GM23338 (cell line): ENCODE measurements around the gene RAC3. TPM values are rescaled to one million over a fixed set of nuclear protein-coding genes. Genes with fewer than 3 reads are reported as not detected.

ENCODE experiments used
- EZH2phosphoT487 ChIP-seq: fragments of 200-600 bp; sonication (generic); IDR thresholded peaks from one replicate; pipeline ENCODE4 v1.8.1; 2018; ENCODE audit warnings: antibody characterized with exemption; ENCODE audit not compliant: unreplicated experiment
- NANOG ChIP-seq: IDR thresholded peaks from 2 replicates; pipeline ENCODE4 v1.6.1; 2016; ENCODE audit warnings: antibody characterized with exemption, borderline replicate concordance
- polyA plus RNA-seq: library from polyadenylated mRNA; unstranded; fragments of >200 nt; fragmentation: Nextera tagmentation; extraction: Ambion mirVana; gene quantifications from 2 replicates; pipeline ENCODE4 v1.2.1, GENCODE V29; 2016
- total RNA-seq: library from RNA; depleted of rRNA; stranded (reverse); fragments of >200 nt; shearing (Covaris generic); gene quantifications from 2 replicates; pipeline ENCODE4 v1.2.3, GENCODE V29; 2014
- TF ChIP-seq, protein P1 (sequence below): fragments of 250-450 bp; sonication (Bioruptor Pico); IDR thresholded peaks from 2 replicates; pipeline ENCODE4 v1.5.0; 2020; ENCODE audit warnings: mild to moderate bottlenecking, moderate library complexity
- TF ChIP-seq, protein P2 (sequence below), 2 experiments: fragments of 200-600 bp in 1 of 2; sonication (generic) in 1 of 2; conservative IDR thresholded peaks; 2 replicates each; pipeline versions ENCODE4 v1.5.1 to v1.6.1; 2016 to 2017; ENCODE audit warnings: antibody characterized with exemption in 2 of 2, low read depth in 2 of 2, mild to moderate bottlenecking in 2 of 2, moderate library complexity in 1 of 2
- TF ChIP-seq, protein P3 (sequence below): IDR thresholded peaks from 2 replicates; pipeline ENCODE4 v1.6.1; 2016; ENCODE audit warnings: antibody characterized with exemption

RAC3 gene
- total and polyA plus RNA-seq, 2 experiments from 2014 or later: 31.5 to 293 TPM

DNA sequence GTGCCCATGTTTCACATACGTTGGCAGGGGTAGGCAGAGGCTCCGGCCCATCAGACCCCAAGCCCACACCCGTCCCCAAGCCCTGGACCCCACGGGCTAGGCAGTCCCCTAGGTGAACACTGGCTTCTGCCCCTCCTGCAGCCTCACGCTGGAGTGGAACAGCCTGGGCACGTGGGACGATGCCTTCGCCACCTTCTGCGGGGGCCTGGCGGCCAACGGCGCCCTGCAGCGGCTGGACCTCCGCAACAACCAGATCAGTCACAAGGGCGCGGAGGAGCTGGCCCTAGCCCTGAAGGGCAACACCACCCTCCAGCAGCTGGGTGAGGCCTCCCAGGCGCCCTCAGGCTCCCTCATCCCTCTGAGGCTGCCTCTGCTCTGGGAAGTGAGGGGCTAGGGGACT, 6.6 kb upstream of the RAC3 start (continued):
- TF ChIP-seq, protein P1, sequence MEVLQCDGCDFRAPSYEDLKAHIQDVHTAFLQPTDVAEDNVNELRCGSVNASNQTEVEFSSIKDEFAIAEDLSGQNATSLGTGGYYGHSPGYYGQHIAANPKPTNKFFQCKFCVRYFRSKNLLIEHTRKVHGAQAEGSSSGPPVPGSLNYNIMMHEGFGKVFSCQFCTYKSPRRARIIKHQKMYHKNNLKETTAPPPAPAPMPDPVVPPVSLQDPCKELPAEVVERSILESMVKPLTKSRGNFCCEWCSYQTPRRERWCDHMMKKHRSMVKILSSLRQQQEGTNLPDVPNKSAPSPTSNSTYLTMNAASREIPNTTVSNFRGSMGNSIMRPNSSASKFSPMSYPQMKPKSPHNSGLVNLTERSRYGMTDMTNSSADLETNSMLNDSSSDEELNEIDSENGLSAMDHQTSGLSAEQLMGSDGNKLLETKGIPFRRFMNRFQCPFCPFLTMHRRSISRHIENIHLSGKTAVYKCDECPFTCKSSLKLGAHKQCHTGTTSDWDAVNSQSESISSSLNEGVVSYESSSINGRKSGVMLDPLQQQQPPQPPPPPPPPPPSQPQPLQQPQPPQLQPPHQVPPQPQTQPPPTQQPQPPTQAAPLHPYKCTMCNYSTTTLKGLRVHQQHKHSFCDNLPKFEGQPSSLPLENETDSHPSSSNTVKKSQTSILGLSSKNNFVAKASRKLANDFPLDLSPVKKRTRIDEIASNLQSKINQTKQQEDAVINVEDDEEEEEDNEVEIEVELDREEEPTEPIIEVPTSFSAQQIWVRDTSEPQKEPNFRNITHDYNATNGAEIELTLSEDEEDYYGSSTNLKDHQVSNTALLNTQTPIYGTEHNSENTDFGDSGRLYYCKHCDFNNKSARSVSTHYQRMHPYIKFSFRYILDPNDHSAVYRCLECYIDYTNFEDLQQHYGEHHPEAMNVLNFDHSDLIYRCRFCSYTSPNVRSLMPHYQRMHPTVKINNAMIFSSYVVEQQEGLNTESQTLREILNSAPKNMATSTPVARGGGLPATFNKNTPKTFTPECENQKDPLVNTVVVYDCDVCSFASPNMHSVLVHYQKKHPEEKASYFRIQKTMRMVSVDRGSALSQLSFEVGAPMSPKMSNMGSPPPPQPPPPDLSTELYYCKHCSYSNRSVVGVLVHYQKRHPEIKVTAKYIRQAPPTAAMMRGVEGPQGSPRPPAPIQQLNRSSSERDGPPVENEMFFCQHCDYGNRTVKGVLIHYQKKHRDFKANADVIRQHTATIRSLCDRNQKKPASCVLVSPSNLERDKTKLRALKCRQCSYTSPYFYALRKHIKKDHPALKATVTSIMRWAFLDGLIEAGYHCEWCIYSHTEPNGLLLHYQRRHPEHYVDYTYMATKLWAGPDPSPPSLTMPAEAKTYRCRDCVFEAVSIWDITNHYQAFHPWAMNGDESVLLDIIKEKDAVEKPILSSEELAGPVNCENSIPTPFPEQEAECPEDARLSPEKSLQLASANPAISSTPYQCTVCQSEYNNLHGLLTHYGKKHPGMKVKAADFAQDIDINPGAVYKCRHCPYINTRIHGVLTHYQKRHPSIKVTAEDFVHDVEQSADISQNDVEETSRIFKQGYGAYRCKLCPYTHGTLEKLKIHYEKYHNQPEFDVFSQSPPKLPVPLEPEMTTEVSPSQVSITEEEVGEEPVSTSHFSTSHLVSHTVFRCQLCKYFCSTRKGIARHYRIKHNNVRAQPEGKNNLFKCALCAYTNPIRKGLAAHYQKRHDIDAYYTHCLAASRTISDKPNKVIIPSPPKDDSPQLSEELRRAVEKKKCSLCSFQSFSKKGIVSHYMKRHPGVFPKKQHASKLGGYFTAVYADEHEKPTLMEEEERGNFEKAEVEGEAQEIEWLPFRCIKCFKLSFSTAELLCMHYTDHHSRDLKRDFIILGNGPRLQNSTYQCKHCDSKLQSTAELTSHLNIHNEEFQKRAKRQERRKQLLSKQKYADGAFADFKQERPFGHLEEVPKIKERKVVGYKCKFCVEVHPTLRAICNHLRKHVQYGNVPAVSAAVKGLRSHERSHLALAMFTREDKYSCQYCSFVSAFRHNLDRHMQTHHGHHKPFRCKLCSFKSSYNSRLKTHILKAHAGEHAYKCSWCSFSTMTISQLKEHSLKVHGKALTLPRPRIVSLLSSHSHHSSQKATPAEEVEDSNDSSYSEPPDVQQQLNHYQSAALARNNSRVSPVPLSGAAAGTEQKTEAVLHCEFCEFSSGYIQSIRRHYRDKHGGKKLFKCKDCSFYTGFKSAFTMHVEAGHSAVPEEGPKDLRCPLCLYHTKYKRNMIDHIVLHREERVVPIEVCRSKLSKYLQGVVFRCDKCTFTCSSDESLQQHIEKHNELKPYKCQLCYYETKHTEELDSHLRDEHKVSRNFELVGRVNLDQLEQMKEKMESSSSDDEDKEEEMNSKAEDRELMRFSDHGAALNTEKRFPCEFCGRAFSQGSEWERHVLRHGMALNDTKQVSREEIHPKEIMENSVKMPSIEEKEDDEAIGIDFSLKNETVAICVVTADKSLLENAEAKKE: no peak
- TF ChIP-seq, protein P2, sequence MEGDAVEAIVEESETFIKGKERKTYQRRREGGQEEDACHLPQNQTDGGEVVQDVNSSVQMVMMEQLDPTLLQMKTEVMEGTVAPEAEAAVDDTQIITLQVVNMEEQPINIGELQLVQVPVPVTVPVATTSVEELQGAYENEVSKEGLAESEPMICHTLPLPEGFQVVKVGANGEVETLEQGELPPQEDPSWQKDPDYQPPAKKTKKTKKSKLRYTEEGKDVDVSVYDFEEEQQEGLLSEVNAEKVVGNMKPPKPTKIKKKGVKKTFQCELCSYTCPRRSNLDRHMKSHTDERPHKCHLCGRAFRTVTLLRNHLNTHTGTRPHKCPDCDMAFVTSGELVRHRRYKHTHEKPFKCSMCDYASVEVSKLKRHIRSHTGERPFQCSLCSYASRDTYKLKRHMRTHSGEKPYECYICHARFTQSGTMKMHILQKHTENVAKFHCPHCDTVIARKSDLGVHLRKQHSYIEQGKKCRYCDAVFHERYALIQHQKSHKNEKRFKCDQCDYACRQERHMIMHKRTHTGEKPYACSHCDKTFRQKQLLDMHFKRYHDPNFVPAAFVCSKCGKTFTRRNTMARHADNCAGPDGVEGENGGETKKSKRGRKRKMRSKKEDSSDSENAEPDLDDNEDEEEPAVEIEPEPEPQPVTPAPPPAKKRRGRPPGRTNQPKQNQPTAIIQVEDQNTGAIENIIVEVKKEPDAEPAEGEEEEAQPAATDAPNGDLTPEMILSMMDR (conservative IDR thresholded peaks at IDR 0.05; ENCODE audit: low read depth in 2 of 2): no peak
- TF ChIP-seq, protein P3, sequence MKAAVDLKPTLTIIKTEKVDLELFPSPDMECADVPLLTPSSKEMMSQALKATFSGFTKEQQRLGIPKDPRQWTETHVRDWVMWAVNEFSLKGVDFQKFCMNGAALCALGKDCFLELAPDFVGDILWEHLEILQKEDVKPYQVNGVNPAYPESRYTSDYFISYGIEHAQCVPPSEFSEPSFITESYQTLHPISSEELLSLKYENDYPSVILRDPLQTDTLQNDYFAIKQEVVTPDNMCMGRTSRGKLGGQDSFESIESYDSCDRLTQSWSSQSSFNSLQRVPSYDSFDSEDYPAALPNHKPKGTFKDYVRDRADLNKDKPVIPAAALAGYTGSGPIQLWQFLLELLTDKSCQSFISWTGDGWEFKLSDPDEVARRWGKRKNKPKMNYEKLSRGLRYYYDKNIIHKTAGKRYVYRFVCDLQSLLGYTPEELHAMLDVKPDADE: no peak
- TF ChIP-seq EZH2phosphoT487: no peak
- no peak for TF ChIP-seq NANOG
